DOHH2 (cell line): ENCODE results near the gene GSAP.
"Not testable (repeated sequence)": the region's sequence is repeated elsewhere in the genome, so short reads cannot be mapped to it uniquely, and the experiment has no call there.

Experiments
- H3F3A ChIP-seq: fragments of 200-600 bp; sonication (generic), shearing (Covaris generic); 2 replicates; pipeline ENCODE4 v1.6.0; 2016; ENCODE audit warnings: antibody characterized with exemption, mild to moderate bottlenecking; ENCODE audit not compliant: control insufficient read depth, insufficient read depth
- H3K27ac ChIP-seq: fragments of 200-600 bp; sonication (generic); 2 replicates; pipeline ENCODE4 v1.5.1; 2014; ENCODE audit warnings: low read depth, mild to moderate bottlenecking, low read length, moderate library complexity
- H3K27me3 ChIP-seq: fragments of 200-600 bp; sonication (generic); 2 replicates; pipeline ENCODE4 v1.6.1; 2014; ENCODE audit warnings: mild to moderate bottlenecking, low read length, mixed read lengths; ENCODE audit not compliant: control insufficient read depth
- H3K36me3 ChIP-seq: fragments of 200-600 bp; sonication (generic); 2 replicates; pipeline ENCODE4 v1.6.1; 2014; ENCODE audit warnings: mild to moderate bottlenecking, low read length, moderate library complexity, mixed read lengths; ENCODE audit not compliant: control insufficient read depth
- H3K4me1 ChIP-seq: fragments of 200-600 bp; sonication (generic); 2 replicates; pipeline ENCODE4 v1.6.1; 2014; ENCODE audit warnings: mild to moderate bottlenecking, low read length, mixed read lengths; ENCODE audit not compliant: control insufficient read depth
- H3K4me2 ChIP-seq: fragments of 200-600 bp; sonication (generic); 2 replicates; pipeline ENCODE4 v1.6.0; 2014; ENCODE audit warnings: mild to moderate bottlenecking, low read length, moderate library complexity
- H3K4me3 ChIP-seq: fragments of 200-600 bp; sonication (generic); 2 replicates; pipeline ENCODE4 v1.5.1; 2014; ENCODE audit warnings: mild to moderate bottlenecking, low read length, mixed read lengths
- H3K79me2 ChIP-seq: fragments of 200-600 bp; sonication (generic); 2 replicates; pipeline ENCODE4 v1.6.1; 2014; ENCODE audit warnings: mild to moderate bottlenecking, low read length, mixed read lengths; ENCODE audit not compliant: control insufficient read depth
- H3K9me2 ChIP-seq: fragments of 200-600 bp; sonication (generic); replicated peaks from 2 replicates; pipeline ENCODE4 v1.6.1; 2014; ENCODE audit warnings: mild to moderate bottlenecking, low read length, mixed read lengths; ENCODE audit not compliant: control insufficient read depth
- H3K9me3 ChIP-seq: fragments of 200-600 bp; sonication (generic); 2 replicates; pipeline ENCODE4 v1.6.1; 2014; ENCODE audit warnings: antibody characterized with exemption, low read length, mixed read lengths; ENCODE audit not compliant: control insufficient read depth, insufficient read depth
- H4K20me1 ChIP-seq: fragments of 200-600 bp; sonication (generic); 2 replicates; pipeline ENCODE4 v1.6.0; 2014; ENCODE audit warnings: low read depth, mild to moderate bottlenecking, antibody characterized with exemption, low read length, moderate library complexity; ENCODE audit not compliant: control insufficient read depth, insufficient read depth
- CTCF ChIP-seq: fragments of 200-600 bp; sonication (generic); IDR thresholded peaks from one replicate; pipeline ENCODE4 v1.5.1; 2014; ENCODE audit warnings: antibody characterized with exemption, mild to moderate bottlenecking, low read depth, low read length; ENCODE audit not compliant: poor library complexity, severe bottlenecking
- EZH2phosphoT487 ChIP-seq: fragments of 200-600 bp; sonication (generic); IDR thresholded peaks from 2 replicates; pipeline ENCODE4 v1.6.1; 2017; ENCODE audit warnings: borderline replicate concordance, mild to moderate bottlenecking, antibody characterized with exemption, low read length, moderate library complexity, mixed read lengths

GSAP gene

GRCh38 chr7:77282897-77283296, 133.3 kb downstream of the GSAP start:
- no peaks in the 10 kb centered on the region for H3K4me1 ChIP-seq
- H3K27me3 ChIP-seq, result peaks cover 6% of the 10 kb centered on the region; the same call in 1 of the 2 replicates
- H3F3A ChIP-seq, result no peaks in the 10 kb centered on the region
- H3K4me3 ChIP-seq, result no peak overlapping the region
- H3K4me2 ChIP-seq, result no peak overlapping the region
- H3K9me2 ChIP-seq, result no peaks in the 10 kb centered on the region
- H3K9me3 ChIP-seq, result no peaks in the 10 kb centered on the region
- TF ChIP-seq CTCF (no peak), EZH2phosphoT487 (no peak)
- no peaks in the 10 kb centered on the region for H4K20me1 ChIP-seq
- H3K27ac ChIP-seq, result no peak overlapping the region
- H3K36me3 ChIP-seq, result no peaks in the 10 kb centered on the region
- no peaks in the 10 kb centered on the region for H3K79me2 ChIP-seq

- H3K9me3 ChIP-seq, result no peaks in the 10 kb centered on the region
- no peaks in the 10 kb centered on the region for H3K4me1 ChIP-seq
- TF ChIP-seq EZH2phosphoT487 (no peak), CTCF (no peak)
- H3K79me2 ChIP-seq, result no peaks in the 10 kb centered on the region
- no peaks in the 10 kb centered on the region for H3K9me2 ChIP-seq
- no peaks in the 10 kb centered on the region for H3F3A ChIP-seq
- H3K4me2 ChIP-seq, result no peak overlapping the region
- H3K27me3 ChIP-seq, result peaks cover 6% of the 10 kb centered on the region; the same call in 1 of the 2 replicates
- H3K4me3 ChIP-seq, result no peak overlapping the region
- no peaks in the 10 kb centered on the region for H4K20me1 ChIP-seq
- H3K36me3 ChIP-seq, result no peaks in the 10 kb centered on the region
- no peak overlapping the region for H3K27ac ChIP-seq
Observed at GRCh38 chr7:77281780-77282478, 134.2 kb downstream of the GSAP start.

GRCh38 chr7:77276120-77276519, 140.0 kb downstream of the GSAP start:
- H3K36me3 ChIP-seq, result no peaks in the 10 kb centered on the region
- peaks cover 3% of the 10 kb centered on the region; the same call in 1 of the 2 replicates for H3K27me3 ChIP-seq
- TF ChIP-seq EZH2phosphoT487, result no peak
- no peak for TF ChIP-seq CTCF
- no peaks in the 10 kb centered on the region for H3K79me2 ChIP-seq
- no peaks in the 10 kb centered on the region for H3K4me1 ChIP-seq
- no peaks in the 10 kb centered on the region for H3K9me2 ChIP-seq
- no peaks in the 10 kb centered on the region for H4K20me1 ChIP-seq
- no peak overlapping the region for H3K4me3 ChIP-seq
- H3K4me2 ChIP-seq, result no peak overlapping the region
- H3F3A ChIP-seq, result no peaks in the 10 kb centered on the region
- H3K9me3 ChIP-seq, result no peaks in the 10 kb centered on the region
- no peak overlapping the region for H3K27ac ChIP-seq

- not testable (repeated sequence) for H3K4me2 ChIP-seq, H3K27ac ChIP-seq
Observed at GRCh38 chr7:77275663-77276062, 140.5 kb downstream of the GSAP start.

More at GRCh38 chr7:77275663-77276062, 140.5 kb downstream of the GSAP start:
- H3K4me1 ChIP-seq, H4K20me1 ChIP-seq, H3K9me2 ChIP-seq, H3K36me3 ChIP-seq, H3K27me3 ChIP-seq, H3K4me3 ChIP-seq, H3K9me3 ChIP-seq, H3K79me2 ChIP-seq, H3F3A ChIP-seq: not testable (repeated sequence)
